Activated naive CD4-positive, alpha-beta T cell treated with anti-CD3 and anti-CD28 coated beads, Interleukin-2, amount 10 ng/mL, durations not matched to agents 5 hours and 36 hours (primary cell): ENCODE measurements around the gene ATAD3A. TPM values are rescaled to one million over a fixed set of nuclear protein-coding genes. Genes with fewer than 3 reads are reported as not detected.

Source experiments
- total RNA-seq, 2 experiments: library from RNA; stranded (reverse); gene quantifications; one replicate each; pipeline ENCODE4 v1.2.3, GENCODE V29; 2021

ATAD3A gene
- 10 to 100 TPM; 31.9 to 33.0 TPM for total RNA-seq

GRCh38 chr1:1511533-1512285 is at the start of gene ATAD3A:
Gene ATAD3A, plus strand, starts transcription at chr1:1512162. Its CDS starts 107 bp downstream, at chr1:1512269.

GRCh38 chr1:1471389-1472052 is 40.4 kb upstream of the ATAD3A start, which contains the start of gene ATAD3B:
Gene ATAD3B, plus strand, starts transcription at chr1:1471765. Its CDS starts 120 bp downstream, at chr1:1471885.

DNA sequence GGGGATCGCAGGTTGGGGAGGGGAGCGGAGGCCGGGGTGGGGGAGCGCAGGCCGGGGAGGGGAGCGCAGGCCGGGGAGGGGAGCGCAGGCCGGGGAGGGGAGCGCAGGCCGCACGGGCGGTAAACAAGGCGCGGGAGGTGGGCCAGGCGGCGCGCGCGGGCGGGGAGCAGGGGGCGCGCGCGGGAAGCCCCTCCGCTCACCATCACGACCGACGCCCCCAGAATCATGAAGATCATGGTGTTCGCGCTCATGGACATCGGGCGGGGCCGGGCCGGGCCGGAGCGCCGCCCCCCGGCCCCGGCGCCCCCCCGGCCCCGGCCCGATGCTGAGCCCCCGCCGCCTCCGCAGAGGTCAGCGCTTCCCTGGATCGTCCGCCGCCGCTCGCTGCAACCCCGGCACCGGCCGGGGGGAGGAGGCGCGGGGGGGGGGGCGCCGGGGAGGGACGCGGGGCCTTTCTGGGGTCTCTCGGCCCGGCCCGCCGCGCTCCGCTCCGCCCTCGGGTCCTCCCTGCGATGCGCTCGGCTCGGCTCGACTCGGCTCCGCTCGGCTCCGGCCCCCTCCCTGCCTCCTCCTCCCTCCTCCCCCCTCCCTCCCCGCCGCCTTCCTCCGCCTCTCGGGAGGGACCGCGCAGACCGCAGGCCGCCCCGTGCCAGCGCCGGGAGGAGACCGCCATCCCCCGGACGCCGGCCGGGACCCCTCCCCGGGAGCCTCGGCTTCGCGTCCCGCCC is 28.3 kb downstream of the ATAD3A start, which contains the start of gene TMEM240:
TSS of gene TMEM240 (minus strand) at position 535 of the 728 bp plus-strand sequence. CDS start at position 257, 278 bp downstream.

DNA sequence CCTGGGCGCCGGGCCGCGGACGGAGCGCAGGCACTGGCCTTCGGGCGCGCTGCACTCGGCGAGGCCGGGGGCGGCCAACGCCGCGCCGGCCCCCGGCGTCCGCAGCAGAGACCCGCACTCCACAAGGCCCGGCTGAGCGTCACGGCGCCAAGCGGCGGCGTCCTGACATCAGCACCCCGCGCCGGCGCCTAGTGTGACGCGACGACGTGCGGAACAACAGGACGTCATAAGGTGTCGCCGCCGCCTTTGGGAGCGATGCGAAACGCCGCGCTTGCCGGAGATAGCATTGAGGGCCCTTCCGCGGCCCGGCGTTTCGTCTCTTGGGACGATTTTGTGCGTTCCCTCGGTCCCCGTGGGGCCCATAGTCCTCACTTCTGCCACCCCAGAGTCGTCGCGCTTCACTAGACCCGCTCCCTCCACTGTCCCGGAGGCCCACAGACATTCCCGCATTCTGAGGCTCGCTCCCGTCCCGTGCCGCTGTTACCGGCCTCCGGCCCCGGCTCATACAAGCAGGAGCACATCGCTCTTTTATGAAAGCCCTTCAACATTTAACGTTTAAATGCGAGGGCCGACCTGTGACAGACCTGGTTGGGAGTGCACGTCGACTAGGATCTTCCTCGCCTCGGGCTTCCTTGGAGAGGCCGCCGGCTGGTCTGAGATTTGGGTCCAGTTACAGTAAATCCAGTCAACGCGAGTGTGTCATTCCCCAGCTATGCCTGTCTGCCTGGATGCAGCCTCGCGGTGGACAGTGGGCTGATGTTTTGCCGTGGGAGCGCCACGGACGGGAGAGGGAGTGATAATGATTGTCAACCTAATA is 63.0 kb downstream of the ATAD3A start, which contains the start of gene SSU72:
TSS of gene SSU72 (minus strand) at position 143 of the 817 bp plus-strand sequence. CDS start 306 bp downstream, outside the sequence.

Other genes starting within 250 kb of the ATAD3A start
- gene UBE2J2, start 238.3 kb upstream of the ATAD3A start, total RNA-seq = 10 to 100 TPM; 60.2 to 62.5 TPM
- 1 to 10 TPM; 4.1 to 6.2 TPM for gene SCNN1D, start 231.7 kb upstream of the ATAD3A start, total RNA-seq
- 10 to 100 TPM; 74.4 to 79.3 TPM for gene ACAP3, start 204.2 kb upstream of the ATAD3A start, total RNA-seq
- 10 to 100 TPM; 18.5 to 19.6 TPM for gene PUSL1, start 203.6 kb upstream of the ATAD3A start, total RNA-seq
- gene INTS11, start 187.5 kb upstream of the ATAD3A start, total RNA-seq = 100 to 1,000 TPM; 112 to 114 TPM
- gene CPTP, start 187.4 kb upstream of the ATAD3A start, total RNA-seq = 10 to 100 TPM; 21.3 to 21.6 TPM
- gene TAS1R3, start 180.9 kb upstream of the ATAD3A start, total RNA-seq = 1 to 10 TPM in 1 of 2 experiments, under 1 TPM in 1; 0.73 to 1.1 TPM
- 10 to 100 TPM; 34.7 to 40.9 TPM for gene DVL1, start 162.7 kb upstream of the ATAD3A start, total RNA-seq
- under 1 TPM in 1 of 2 experiments, not detected in 1; 0.12 TPM for gene MXRA8, start 153.6 kb upstream of the ATAD3A start, total RNA-seq
- gene AURKAIP1, start 137.0 kb upstream of the ATAD3A start, total RNA-seq = 10 to 100 TPM; 88.0 to 90.4 TPM
- 100 to 1,000 TPM; 120 to 122 TPM for gene CCNL2, start 112.8 kb upstream of the ATAD3A start, total RNA-seq
- 10 to 100 TPM; 82.8 to 98.8 TPM for gene MRPL20, start 104.9 kb upstream of the ATAD3A start, total RNA-seq
- gene ANKRD65, start 90.9 kb upstream of the ATAD3A start, total RNA-seq = not detected
- gene VWA1, start 76.5 kb upstream of the ATAD3A start, total RNA-seq = under 1 TPM; 0.17 to 0.33 TPM
- gene ATAD3C, start 62.5 kb upstream of the ATAD3A start, total RNA-seq = 1 to 10 TPM; 1.4 to 2.3 TPM
- gene ATAD3B, start 40.4 kb upstream of the ATAD3A start, total RNA-seq = 10 to 100 TPM; 29.0 to 34.3 TPM
- under 1 TPM; 0.41 to 0.45 TPM for gene TMEM240, start 28.5 kb downstream of the ATAD3A start, total RNA-seq
- gene SSU72, start 62.7 kb downstream of the ATAD3A start, total RNA-seq = 100 to 1,000 TPM; 106 to 107 TPM
- 1 to 10 TPM; 8.7 to 9.1 TPM for gene FNDC10, start 88.0 kb downstream of the ATAD3A start, total RNA-seq
- gene MIB2, start 103.3 kb downstream of the ATAD3A start, total RNA-seq = 10 to 100 TPM; 44.3 to 45.9 TPM
- gene MMP23B, start 120.0 kb downstream of the ATAD3A start, total RNA-seq = 1 to 10 TPM; 3.4 to 4.2 TPM
- gene CDK11B, start 146.8 kb downstream of the ATAD3A start, total RNA-seq = 10 to 100 TPM; 33.8 to 34.2 TPM
- gene SLC35E2B, start 180.6 kb downstream of the ATAD3A start, total RNA-seq = 10 to 100 TPM; 75.4 to 77.9 TPM
- 10 to 100 TPM; 66.4 to 78.3 TPM for gene CDK11A, start 212.2 kb downstream of the ATAD3A start, total RNA-seq